ENCODE data around the gene FAM120B.
"Not testable (repeated sequence)": the region's sequence is repeated elsewhere in the genome, so short reads cannot be mapped to it uniquely, and the experiment has no call there.

- not testable (repeated sequence) for TF ChIP-seq CTCF, POLR2A (IDR thresholded peaks at IDR 0.05)
Measured at GRCh38 chr6:170399955-170400558, 93.5 kb downstream of the FAM120B start.
